ENCODE results near the gene GOLGA6L4.
"Not testable (repeated sequence)": the region's sequence is repeated elsewhere in the genome, so short reads cannot be mapped to it uniquely, and the experiment has no call there.

Gene GOLGA6L4, protein sequence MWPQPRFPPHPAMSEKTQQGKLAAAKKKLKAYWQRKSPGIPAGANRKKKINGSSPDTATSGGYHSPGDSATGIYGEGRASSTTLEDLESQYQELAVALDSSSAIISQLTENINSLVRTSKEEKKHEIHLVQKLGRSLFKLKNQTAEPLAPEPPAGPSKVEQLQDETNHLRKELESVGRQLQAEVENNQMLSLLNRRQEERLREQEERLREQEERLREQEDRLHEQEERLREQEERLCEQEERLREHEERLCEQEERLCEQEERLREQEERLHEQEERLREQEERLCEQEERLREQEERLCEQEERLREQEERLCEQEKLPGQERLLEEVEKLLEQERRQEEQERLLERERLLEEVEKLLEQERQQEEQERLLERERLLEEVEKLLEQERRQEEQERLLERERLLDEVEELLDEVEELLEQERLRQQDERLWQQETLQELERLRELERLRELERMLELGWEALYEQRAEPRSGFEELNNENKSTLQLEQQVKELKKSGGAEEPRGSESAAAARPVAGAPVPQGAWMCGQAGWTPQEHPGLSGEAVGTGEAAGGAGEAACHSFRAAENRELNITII

DNA sequence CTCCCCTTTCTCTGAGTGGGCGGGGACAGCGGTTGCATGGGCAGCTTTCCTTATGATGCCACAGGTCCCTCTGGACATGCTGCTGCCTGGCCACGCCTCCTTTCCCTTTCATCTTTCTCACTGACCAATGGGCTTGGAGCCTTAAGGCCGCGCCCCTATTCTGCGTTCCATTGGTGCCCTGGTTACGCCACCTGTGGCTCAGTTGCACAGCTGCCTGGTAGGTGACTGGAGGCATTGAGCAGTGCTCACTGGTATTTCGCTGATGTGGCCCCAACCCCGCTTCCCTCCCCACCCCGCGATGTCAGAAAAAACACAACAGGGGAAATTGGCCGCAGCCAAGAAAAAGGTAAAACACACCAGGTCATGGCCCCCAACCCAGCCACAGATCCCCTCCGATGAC, at the start of gene GOLGA6L4:
GOLGA6L4 (plus strand) TSS at position 201 of the 400 bp plus-strand sequence; CDS start at position 263, 62 bp downstream.
- not testable (repeated sequence) for DNase-seq (ENCODE audit: low read depth in 2 of 2)

DNA sequence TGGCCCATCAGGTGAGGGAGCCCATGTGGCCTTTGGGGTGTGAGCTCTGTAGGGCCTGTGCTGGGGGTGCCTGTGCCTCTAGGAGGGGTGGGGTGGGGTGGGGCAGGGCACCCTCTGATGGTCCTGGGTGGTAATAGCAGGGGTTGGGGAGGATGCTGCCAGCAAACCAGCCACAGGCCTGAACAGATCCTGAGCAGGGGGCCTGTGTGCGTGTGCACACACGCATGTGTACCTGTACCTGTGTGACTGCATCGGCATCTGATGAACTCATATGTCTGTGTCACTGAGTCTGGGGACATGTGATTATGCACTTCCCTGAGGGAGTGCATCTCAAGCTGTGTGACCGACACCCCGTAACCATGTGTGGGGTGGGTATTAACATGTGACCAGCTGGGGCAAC, 42.6 kb upstream of the GOLGA6L4 start:
- DNase-seq (ENCODE audit: low read depth in 2 of 2) = not testable (repeated sequence)

DNA sequence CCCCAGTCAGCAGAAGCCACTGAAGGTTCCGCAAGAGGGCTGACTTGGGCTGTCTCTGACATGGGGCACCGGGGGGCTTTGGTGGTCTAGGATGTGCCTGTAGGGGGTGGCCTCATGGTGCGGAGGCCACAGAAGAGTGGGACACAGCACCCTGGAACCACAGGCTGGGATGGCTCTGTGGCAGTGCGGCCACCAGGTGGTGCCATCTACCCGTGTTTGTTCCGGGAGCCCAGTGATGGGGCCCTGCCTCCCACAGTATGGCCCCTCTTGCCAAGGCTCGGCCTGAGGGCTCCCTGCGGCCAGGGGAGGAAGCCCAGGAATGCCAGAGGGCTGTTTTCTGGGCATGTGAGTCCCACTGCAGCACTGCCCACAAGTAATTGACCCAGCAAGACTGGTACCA, 40.0 kb upstream of the GOLGA6L4 start:
- DNase-seq (ENCODE audit: low read depth in 2 of 2) = not testable (repeated sequence)

DNA sequence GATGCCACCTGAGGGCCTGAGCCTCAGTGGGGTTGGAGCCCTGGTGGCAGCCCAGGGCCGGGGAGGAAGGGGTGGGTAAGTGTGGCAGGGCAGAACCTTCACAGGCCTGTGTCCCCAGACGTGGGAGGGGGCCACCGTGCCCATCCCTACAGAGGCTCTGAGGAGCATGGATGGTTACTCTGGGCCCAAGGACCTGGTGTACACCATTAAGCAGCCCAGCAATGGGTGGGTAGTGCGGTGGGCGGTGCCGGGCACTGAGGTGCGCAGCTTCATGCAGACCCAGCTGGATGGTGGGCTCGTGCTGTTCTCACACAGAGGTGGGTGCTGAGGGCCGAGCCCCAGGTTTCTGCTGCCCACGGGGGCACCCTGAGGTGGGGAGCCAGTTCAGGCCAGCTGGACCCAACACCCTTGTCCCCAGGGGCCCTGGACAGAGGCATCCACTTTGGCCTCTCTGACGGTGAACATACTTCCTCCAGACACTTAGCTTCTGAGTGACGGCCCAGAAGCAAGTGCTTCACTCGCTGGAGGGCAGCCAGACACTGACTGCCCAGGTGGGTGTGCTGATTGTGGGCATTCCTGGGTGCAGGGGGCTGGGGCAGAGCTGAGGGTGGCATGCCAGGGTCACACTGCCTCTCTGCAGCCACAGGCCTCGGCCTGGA, 38.9 kb upstream of the GOLGA6L4 start:
- not testable (repeated sequence) for DNase-seq (ENCODE audit: low read depth in 2 of 2)

DNA sequence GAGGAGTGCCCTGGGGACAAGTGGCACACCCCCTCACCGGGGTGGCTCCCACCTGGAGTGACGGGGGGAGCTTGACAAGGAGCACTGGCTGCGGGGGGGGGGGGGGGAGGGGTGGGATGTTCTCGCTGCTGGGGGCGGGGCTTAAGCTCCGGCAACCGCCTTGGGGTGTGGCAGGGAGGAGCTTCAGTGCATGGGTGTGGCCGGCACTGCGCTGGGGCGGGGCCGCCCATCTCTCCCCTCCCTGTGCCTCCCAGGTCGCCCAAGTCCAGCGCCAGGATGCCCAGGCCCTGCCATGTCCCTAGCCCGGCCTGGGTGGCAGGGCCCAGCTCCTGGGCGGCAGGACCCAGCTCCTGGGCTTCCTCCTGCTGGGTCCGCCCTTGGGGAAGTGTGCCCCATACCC, 35.7 kb upstream of the GOLGA6L4 start:
- not testable (repeated sequence) for DNase-seq (ENCODE audit: low read depth in 2 of 2)

DNA sequence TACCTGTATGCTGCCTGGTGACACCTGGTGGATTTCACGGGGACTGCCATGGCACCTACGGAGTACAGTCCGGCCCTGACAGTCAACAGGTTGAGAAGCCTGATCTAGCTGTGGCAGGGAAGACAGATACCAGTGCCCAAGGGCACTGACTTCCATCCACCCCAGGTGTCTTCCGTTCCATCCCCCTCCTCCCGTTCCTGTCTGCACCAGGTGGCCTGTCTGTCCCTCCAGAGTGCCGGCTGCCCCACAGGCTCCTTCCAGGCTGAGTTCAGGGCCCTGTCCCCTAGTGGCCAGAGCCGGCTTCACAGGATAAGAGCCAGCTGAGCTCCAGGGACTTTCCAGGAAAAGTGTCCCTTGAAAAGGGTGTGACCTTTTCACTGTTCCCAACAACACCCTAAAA, 10.9 kb downstream of the GOLGA6L4 start:
- not testable (repeated sequence) for DNase-seq (ENCODE audit: low read depth in 2 of 2)

All from stimulated activated CD8-positive, alpha-beta memory T cell treated with anti-CD3 and anti-CD28 coated beads, Interleukin-2, amount 100 ng/mL, for 1 hour (primary cell).